OCI-LY1 (cell line): Measurements from ENCODE around the gene PPP1R12A.
A peak's percentile ranks its signal among the peaks of the same experiment; 100 is the strongest.

Experiments used
- H2AFZ ChIP-seq: fragments of 200-600 bp; sonication (generic), shearing (Covaris generic); 2 replicates; pipeline ENCODE4 v1.6.0; 2014; ENCODE audit warnings: antibody characterized with exemption, mild to moderate bottlenecking, low read length
- H3F3A ChIP-seq: fragments of 200-600 bp; sonication (generic), shearing (Covaris generic); 2 replicates; pipeline ENCODE4 v1.6.0; 2014; ENCODE audit warnings: mild to moderate bottlenecking, antibody characterized with exemption, low read length, moderate library complexity; ENCODE audit not compliant: insufficient read depth
- H3K27ac ChIP-seq: fragments of 200-600 bp; sonication (generic); 2 replicates; pipeline ENCODE4 v1.5.1; 2014; ENCODE audit warnings: low read length, mixed run types, mild to moderate bottlenecking, low read depth; ENCODE audit not compliant: poor library complexity, severe bottlenecking
- H3K27me3 ChIP-seq: fragments of 200-600 bp; sonication (generic); 2 replicates; pipeline ENCODE4 v1.6.0; 2014; ENCODE audit warnings: antibody characterized with exemption, mild to moderate bottlenecking, low read length, moderate library complexity; ENCODE audit not compliant: insufficient read depth
- H3K36me3 ChIP-seq: fragments of 200-600 bp; sonication (generic); 2 replicates; pipeline ENCODE4 v1.6.1; 2014; ENCODE audit warnings: mild to moderate bottlenecking, antibody characterized with exemption, low read length, moderate library complexity, mixed read lengths; ENCODE audit not compliant: insufficient read depth
- H3K4me1 ChIP-seq: fragments of 200-600 bp; sonication (generic); 2 replicates; pipeline ENCODE4 v1.5.1; 2014; ENCODE audit warnings: mild to moderate bottlenecking, low read length, moderate library complexity; ENCODE audit not compliant: insufficient read depth, severe bottlenecking
- H3K4me2 ChIP-seq: fragments of 200-600 bp; sonication (generic), shearing (Covaris generic); 2 replicates; pipeline ENCODE4 v1.6.1; 2014; ENCODE audit warnings: low read length
- H3K4me3 ChIP-seq: fragments of 200-600 bp; sonication (generic); 2 replicates; pipeline ENCODE4 v1.5.1; 2014; ENCODE audit warnings: low read length, low read depth, mild to moderate bottlenecking, mixed read lengths; ENCODE audit not compliant: poor library complexity, severe bottlenecking
- H3K79me2 ChIP-seq: fragments of 200-600 bp; shearing (Covaris generic); 2 replicates; pipeline ENCODE4 v1.6.1; 2016; ENCODE audit warnings: mixed run types, low read length, mixed read lengths; ENCODE audit not compliant: insufficient read depth
- H3K9ac ChIP-seq: fragments of 200-600 bp; sonication (generic), shearing (Covaris generic); 2 replicates; pipeline ENCODE4 v1.6.1; 2014; ENCODE audit warnings: mild to moderate bottlenecking, low read length, mixed read lengths
- H3K9me2 ChIP-seq: fragments of 200-600 bp; sonication (generic), shearing (Covaris generic); 2 replicates; pipeline ENCODE4 v1.6.1; 2014; ENCODE audit warnings: low read depth, mild to moderate bottlenecking, low read length, mixed read lengths
- H3K9me3 ChIP-seq: fragments of 200-600 bp; shearing (Covaris generic); 2 replicates; pipeline ENCODE4 v1.6.1; 2014; ENCODE audit warnings: low read length, mixed read lengths
- H4K20me1 ChIP-seq: fragments of 200-600 bp; sonication (generic), shearing (Covaris generic); 2 replicates; pipeline ENCODE4 v1.6.0; 2016; ENCODE audit warnings: mild to moderate bottlenecking, low read length; ENCODE audit not compliant: insufficient read depth
- EZH2 ChIP-seq: fragments of 200-600 bp; sonication (generic), shearing (Covaris generic); IDR thresholded peaks from 2 replicates; pipeline ENCODE4 v1.8.0; 2017; ENCODE audit warnings: borderline replicate concordance, mixed run types, mild to moderate bottlenecking, antibody characterized with exemption, low read length, moderate library complexity, mixed read lengths
- TF ChIP-seq, protein P1 (sequence below): fragments of 200-600 bp; sonication (generic), shearing (Covaris generic); IDR thresholded peaks from 2 replicates; pipeline ENCODE4 v1.5.1; 2017; ENCODE audit warnings: mild to moderate bottlenecking, antibody characterized with exemption, low read length, moderate library complexity, mixed read lengths

The PPP1R12A gene

GRCh38 chr12:79887890-79888289 is 47.0 kb downstream of the PPP1R12A start:
- no peaks in the 10 kb centered on the region for H3K36me3 ChIP-seq
- peaks cover 85% of the 10 kb centered on the region for H3K79me2 ChIP-seq
- H3F3A ChIP-seq, result no peaks in the 10 kb centered on the region
- peaks cover 10% of the 10 kb centered on the region for H3K4me1 ChIP-seq
- H3K27ac ChIP-seq, result no peak overlapping the region
- TF ChIP-seq, protein P1, sequence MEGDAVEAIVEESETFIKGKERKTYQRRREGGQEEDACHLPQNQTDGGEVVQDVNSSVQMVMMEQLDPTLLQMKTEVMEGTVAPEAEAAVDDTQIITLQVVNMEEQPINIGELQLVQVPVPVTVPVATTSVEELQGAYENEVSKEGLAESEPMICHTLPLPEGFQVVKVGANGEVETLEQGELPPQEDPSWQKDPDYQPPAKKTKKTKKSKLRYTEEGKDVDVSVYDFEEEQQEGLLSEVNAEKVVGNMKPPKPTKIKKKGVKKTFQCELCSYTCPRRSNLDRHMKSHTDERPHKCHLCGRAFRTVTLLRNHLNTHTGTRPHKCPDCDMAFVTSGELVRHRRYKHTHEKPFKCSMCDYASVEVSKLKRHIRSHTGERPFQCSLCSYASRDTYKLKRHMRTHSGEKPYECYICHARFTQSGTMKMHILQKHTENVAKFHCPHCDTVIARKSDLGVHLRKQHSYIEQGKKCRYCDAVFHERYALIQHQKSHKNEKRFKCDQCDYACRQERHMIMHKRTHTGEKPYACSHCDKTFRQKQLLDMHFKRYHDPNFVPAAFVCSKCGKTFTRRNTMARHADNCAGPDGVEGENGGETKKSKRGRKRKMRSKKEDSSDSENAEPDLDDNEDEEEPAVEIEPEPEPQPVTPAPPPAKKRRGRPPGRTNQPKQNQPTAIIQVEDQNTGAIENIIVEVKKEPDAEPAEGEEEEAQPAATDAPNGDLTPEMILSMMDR, result no peak
- TF ChIP-seq EZH2, result no peak
- H3K9ac ChIP-seq, result no peak overlapping the region
- no peaks in the 10 kb centered on the region for H4K20me1 ChIP-seq
- H3K4me3 ChIP-seq, result no peak overlapping the region
- H3K27me3 ChIP-seq, result no peaks in the 10 kb centered on the region
- H3K9me2 ChIP-seq, result no peaks in the 10 kb centered on the region
- no peak overlapping the region for H2AFZ ChIP-seq
- no peaks in the 10 kb centered on the region for H3K9me3 ChIP-seq
- H3K4me2 ChIP-seq, result no peak overlapping the region

- no peak overlapping the region for H2AFZ ChIP-seq
- H3K4me2 ChIP-seq, result no peak overlapping the region
- H3K79me2 ChIP-seq, result peaks cover 84% of the 10 kb centered on the region
- peaks cover 7% of the 10 kb centered on the region for H3K4me1 ChIP-seq
- no peak for TF ChIP-seq EZH2
- TF ChIP-seq, protein P1, result peak; percentile 68
- no peaks in the 10 kb centered on the region for H3K36me3 ChIP-seq
- no peak overlapping the region for H3K27ac ChIP-seq
- H3K9ac ChIP-seq, result no peak overlapping the region
- H3K27me3 ChIP-seq, result no peaks in the 10 kb centered on the region
- no peaks in the 10 kb centered on the region for H3F3A ChIP-seq
- no peaks in the 10 kb centered on the region for H4K20me1 ChIP-seq
- H3K4me3 ChIP-seq, result no peak overlapping the region
- H3K9me2 ChIP-seq, result no peaks in the 10 kb centered on the region
- H3K9me3 ChIP-seq, result no peaks in the 10 kb centered on the region
These were observed 47.9 kb downstream of the PPP1R12A start for GRCh38 chr12:79886917-79887519.

GRCh38 chr12:79885911-79886490 is 48.9 kb downstream of the PPP1R12A start:
- Histone ChIP-seq H3K9me3 (no peaks in the 10 kb centered on the region), H3K9ac (no peak overlapping the region), H2AFZ (no peak overlapping the region), H3K4me3 (no peak overlapping the region), H3K9me2 (no peaks in the 10 kb centered on the region), H3K27ac (no peak overlapping the region), H3K27me3 (no peaks in the 10 kb centered on the region), H3K79me2 (peaks cover 81% of the 10 kb centered on the region), H3K4me2 (no peak overlapping the region), H3F3A (no peaks in the 10 kb centered on the region), H3K36me3 (0 out of 2 replicates have a peak, but pooled peaks cover 4% of the 10 kb centered on the region), H4K20me1 (no peaks in the 10 kb centered on the region), H3K4me1 (peaks cover 7% of the 10 kb centered on the region)
- TF ChIP-seq, protein P1, result no peak
- no peak for TF ChIP-seq EZH2
